HL-60 (cell line): ENCODE measurements around the gene CLC.

ENCODE experiments used
- DNase-seq, 2 experiments: peaks; one replicate each; pipeline ENCODE4 v3.0.0-alpha.2; 2010 to 2020; ENCODE audit warnings: low read depth in 1 of 2, low spot score in 1 of 2
- H3K27ac ChIP-seq: fragments of 250-450 bp; sonication (Bioruptor Pico); replicated peaks from 2 replicates; pipeline ENCODE4 v1.5.1; 2020; ENCODE audit warnings: mild to moderate bottlenecking, moderate library complexity
- H3K27me3 ChIP-seq: fragments of 250-450 bp; sonication (Bioruptor Pico); 2 replicates; pipeline ENCODE4 v1.5.1; 2021; ENCODE audit warnings: mild to moderate bottlenecking, moderate library complexity; ENCODE audit not compliant: insufficient read depth, poor library complexity, severe bottlenecking
- H3K4me3 ChIP-seq: replicated peaks from 2 replicates; pipeline ENCODE4 v1.5.1; 2011; ENCODE audit warnings: mild to moderate bottlenecking, control low read depth, low read length; ENCODE audit not compliant: insufficient read depth
- GABPA ChIP-seq: IDR thresholded peaks from 2 replicates; pipeline ENCODE4 v1.6.1; 2012; ENCODE audit warnings: low read depth
- POLR2AphosphoS5 ChIP-seq: IDR thresholded peaks from 2 replicates; pipeline ENCODE4 v1.6.1; 2012; ENCODE audit warnings: low read depth
- REST ChIP-seq: IDR thresholded peaks from 2 replicates; pipeline ENCODE4 v1.6.1; 2012; ENCODE audit warnings: low read depth; ENCODE audit not compliant: insufficient replicate concordance
- SPI1 ChIP-seq: IDR thresholded peaks from 2 replicates; pipeline ENCODE4 v1.6.1; 2012; ENCODE audit warnings: low read depth, mild to moderate bottlenecking, borderline replicate concordance
- TF ChIP-seq, protein P1 (sequence below): IDR thresholded peaks from one replicate; pipeline ENCODE4 v1.5.1; 2011; ENCODE audit warnings: low read length, control low read depth, inconsistent platforms; ENCODE audit not compliant: insufficient read depth

CLC gene

GRCh38 chr19:39752390-39752789 lies 14.6 kb upstream of the CLC start:
- no peak for DNase-seq
- no peak overlapping the region for H3K27ac ChIP-seq
- no peak overlapping the region for H3K4me3 ChIP-seq
- TF ChIP-seq, protein P1, sequence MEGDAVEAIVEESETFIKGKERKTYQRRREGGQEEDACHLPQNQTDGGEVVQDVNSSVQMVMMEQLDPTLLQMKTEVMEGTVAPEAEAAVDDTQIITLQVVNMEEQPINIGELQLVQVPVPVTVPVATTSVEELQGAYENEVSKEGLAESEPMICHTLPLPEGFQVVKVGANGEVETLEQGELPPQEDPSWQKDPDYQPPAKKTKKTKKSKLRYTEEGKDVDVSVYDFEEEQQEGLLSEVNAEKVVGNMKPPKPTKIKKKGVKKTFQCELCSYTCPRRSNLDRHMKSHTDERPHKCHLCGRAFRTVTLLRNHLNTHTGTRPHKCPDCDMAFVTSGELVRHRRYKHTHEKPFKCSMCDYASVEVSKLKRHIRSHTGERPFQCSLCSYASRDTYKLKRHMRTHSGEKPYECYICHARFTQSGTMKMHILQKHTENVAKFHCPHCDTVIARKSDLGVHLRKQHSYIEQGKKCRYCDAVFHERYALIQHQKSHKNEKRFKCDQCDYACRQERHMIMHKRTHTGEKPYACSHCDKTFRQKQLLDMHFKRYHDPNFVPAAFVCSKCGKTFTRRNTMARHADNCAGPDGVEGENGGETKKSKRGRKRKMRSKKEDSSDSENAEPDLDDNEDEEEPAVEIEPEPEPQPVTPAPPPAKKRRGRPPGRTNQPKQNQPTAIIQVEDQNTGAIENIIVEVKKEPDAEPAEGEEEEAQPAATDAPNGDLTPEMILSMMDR = no peak
- TF ChIP-seq SPI1 (no peak), GABPA (no peak), POLR2AphosphoS5 (no peak), REST (no peak)
- peaks cover 3% of the 10 kb centered on the region for H3K27me3 ChIP-seq

GRCh38 chr19:39749981-39750380 lies 12.2 kb upstream of the CLC start:
- TF ChIP-seq POLR2AphosphoS5 = no peak
- no peak for TF ChIP-seq REST
- TF ChIP-seq SPI1 = no peak
- no peak for TF ChIP-seq GABPA
- TF ChIP-seq, protein P1 = no peak
- H3K27me3 ChIP-seq = peaks cover 3% of the 10 kb centered on the region
- DNase-seq = no peak

GRCh38 chr19:39746836-39747529 lies 9.2 kb upstream of the CLC start:
- DNase-seq = no peak
- Histone ChIP-seq H3K4me3 (no peak overlapping the region), H3K27ac (no peak overlapping the region), H3K27me3 (peaks cover 3% of the 10 kb centered on the region)
- TF ChIP-seq GABPA = no peak
- no peak for TF ChIP-seq SPI1
- TF ChIP-seq, protein P1 = no peak
- no peak for TF ChIP-seq POLR2AphosphoS5
- TF ChIP-seq REST = no peak

More at GRCh38 chr19:39749981-39750380, 12.2 kb upstream of the CLC start:
- Histone ChIP-seq H3K27ac (no peak overlapping the region), H3K4me3 (no peak overlapping the region)
